Stimulated activated CD4-positive, alpha-beta T cell treated with anti-CD3 and anti-CD28 coated beads, Interleukin-2, amount 100 ng/mL, for 48 hours (primary cell): Measurements from ENCODE around the gene RNPS1.

Experiments
- DNase-seq, 2 donors: peaks; one replicate each; pipeline ENCODE4 v3.0.0-alpha.2; 2020

RNPS1 gene

GRCh38 chr16:2210386-2211365 lies 57.2 kb downstream of the RNPS1 start, which contains the start of gene BRICD5:
Gene BRICD5, minus strand, starts transcription at chr16:2210863. Its CDS starts 30 bp downstream, at chr16:2210833.
- no peak for DNase-seq

GRCh38 chr16:2210009-2210332 lies 58.0 kb downstream of the RNPS1 start:
- DNase-seq: no peak

- no peak for DNase-seq
Observed at GRCh38 chr16:2209258-2210008, 58.5 kb downstream of the RNPS1 start.

- DNase-seq: no peak
Observed at GRCh38 chr16:2208772-2209171, 59.2 kb downstream of the RNPS1 start.

- DNase-seq: no peak
Observed at GRCh38 chr16:2208308-2208707, 59.6 kb downstream of the RNPS1 start.

- DNase-seq: no peak
Observed at GRCh38 chr16:2207872-2208271, 60.1 kb downstream of the RNPS1 start.

GRCh38 chr16:2206780-2207433 lies 61.0 kb downstream of the RNPS1 start:
- DNase-seq: no peak

GRCh38 chr16:2206420-2206779 lies 61.5 kb downstream of the RNPS1 start:
- no peak for DNase-seq

- DNase-seq: no peak
Observed at GRCh38 chr16:2205967-2206313, 62.0 kb downstream of the RNPS1 start.

- DNase-seq: peak; percentile 79 to 86
Observed at GRCh38 chr16:2205104-2205966, 62.6 kb downstream of the RNPS1 start, which contains the start of gene MLST8. Gene MLST8, plus strand, starts transcription at chr16:2205454. Its CDS starts 632 bp downstream, at chr16:2206086.

GRCh38 chr16:2204416-2205103 lies 63.4 kb downstream of the RNPS1 start:
- no peak for DNase-seq
